OCI-M2 (cell line): Measurements from ENCODE around the gene SMIM32.

ENCODE experiments used
- DNase-seq: peaks from one replicate; lab custom pipeline; 2025; ENCODE audit not compliant: unreplicated experiment; lab: John Stamatoyannopoulos, UW

Gene SMIM32

DNA sequence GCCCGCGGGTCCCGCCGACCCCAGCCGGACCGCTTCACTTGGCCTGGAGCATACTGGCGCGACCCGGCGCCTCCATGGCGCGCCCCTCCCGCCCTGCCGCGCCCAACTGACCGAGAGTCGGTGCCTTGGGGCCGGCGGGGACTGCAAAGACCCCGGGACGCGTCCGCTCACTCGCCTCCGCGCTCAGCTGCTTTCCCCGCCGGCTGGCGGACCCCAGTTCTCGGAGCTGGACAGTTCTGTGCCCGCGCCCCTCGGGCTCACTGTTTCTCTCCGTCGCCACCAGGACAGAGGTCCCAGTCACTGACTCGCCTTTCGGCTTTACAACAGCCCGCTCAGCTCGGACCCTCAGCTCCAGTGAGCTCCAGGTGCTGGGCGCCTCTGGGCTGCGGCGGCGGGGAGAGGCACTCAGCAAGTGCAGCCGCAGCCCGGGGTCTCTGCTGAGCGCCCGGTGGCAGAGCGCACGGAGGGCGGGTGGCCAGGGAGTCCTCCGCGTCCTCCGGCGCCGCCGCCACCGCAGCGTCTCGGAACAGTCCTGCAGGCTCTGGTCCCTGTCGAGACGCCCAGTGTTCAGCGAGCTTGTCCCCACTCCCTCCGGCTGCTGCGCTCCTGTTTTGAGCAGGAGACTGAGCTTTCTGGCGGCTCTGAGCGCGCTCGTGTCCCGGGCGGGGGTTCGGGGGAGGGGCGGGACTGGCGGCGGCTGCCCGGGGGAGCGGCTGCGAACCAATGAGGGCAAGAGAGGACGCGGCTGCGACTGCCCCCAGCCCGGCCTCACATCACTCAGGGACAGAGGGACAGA, at the start of gene SMIM32:
Gene SMIM32, minus strand, starts transcription at position 637 of the 796 bp plus-strand sequence. CDS start 638 bp downstream, outside the sequence.
- DNase-seq = no peak

DNA sequence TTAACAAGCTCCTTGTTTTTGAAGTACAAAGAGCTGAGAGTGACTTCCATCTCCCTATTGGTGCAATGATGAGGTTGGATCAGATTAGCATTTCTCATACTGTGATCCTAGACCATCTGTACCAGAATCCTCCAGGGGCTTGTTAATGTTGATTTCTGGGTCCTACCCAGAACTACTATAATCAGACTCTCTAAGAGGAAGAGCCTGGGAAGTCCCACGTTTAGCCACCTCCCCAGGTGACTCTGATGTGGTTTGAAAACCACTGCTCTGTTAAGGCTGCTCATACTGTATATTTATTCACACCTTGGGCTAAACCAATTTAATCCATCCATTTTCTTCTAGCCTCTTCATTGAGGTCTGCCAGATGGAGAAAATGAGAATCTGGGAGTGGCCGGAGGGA, 49.6 kb upstream of the SMIM32 start:
- DNase-seq = no peak

DNA sequence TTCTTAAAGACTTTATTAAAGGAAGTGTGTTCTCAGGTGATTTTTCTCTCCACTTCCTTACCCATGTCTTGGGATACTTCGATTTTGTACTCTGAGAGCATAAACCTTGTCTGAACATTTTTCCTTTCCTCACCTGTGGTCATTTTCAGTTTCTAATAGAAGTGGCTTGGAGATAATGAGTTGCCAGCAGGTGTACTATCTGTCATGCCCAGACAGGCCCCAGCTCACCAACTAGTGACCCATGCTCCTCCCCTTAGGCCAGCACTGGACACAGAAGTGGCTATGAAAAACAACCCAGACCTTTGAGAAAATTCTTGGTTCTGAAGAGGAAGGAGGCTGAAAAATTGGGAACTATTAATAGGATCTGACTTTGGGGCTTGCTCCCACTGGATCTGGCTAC, 49.2 kb upstream of the SMIM32 start:
- no peak for DNase-seq

DNA sequence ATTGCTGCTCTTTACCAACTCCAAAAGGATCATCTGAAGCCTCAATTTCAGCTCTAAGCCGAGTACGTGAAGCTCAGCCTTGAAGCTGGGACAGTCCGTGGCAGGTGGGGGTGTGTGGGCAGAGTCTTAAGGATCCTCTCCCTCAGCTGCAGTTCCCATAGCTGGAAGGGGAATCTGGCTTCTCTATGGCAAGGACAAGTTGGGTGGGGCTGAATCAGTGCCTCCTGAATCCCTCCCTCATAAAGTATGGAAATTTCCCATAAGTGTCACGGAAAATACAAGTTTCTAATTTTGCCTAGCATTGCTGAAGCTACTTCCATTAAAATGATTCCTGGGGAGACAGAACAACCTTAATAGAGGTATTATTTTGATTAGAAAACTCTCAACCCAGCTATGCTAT, 47.9 kb upstream of the SMIM32 start:
- DNase-seq = no peak

DNA sequence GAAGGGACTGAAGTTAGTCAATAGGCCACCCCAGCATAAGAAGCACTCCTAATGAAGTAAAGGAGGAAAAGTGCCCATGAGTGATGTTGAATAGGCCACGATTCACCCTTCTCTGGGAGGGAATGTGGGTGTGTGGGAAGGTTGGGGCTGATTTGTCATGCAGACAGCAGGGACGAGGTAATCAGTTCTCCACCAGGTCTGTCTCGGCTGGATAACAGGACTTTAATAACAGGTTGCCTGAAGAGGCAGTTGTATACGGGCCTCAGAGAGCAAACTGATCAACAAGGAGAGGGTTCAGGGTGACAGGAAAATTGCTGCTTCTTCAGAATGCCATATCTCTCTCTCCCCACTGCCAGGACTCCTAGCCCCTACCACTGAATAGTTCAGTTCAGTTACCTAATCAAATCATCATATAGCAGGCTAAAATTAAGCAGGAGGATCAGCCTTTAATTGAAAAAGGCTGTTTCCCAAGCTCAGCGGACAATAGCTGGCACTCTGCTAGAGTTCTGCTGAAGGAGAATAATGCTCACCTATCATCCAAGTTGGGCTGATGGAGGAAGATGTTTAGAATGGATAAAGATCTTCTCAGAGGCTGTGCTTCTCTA, 43.6 kb upstream of the SMIM32 start:
- no peak for DNase-seq

DNA sequence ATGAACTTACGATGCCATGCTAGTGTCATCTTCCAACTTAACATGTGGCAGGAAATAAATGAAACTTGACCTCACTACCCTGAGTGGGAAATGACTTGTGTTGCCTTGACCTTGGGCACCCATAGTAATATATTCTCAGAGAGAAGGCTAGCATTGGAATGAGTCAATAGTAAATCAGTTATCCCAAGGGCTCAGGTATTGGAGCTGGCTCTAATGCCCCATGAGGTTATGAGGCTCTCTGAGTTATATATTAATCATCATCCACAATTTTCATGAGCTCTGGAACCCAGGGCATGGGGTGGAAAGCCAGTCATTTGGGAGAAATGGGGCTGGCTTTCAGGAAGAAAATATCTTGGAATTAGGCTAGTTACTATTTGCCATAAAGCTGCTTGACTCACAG, 42.4 kb upstream of the SMIM32 start:
- no peak for DNase-seq

DNA sequence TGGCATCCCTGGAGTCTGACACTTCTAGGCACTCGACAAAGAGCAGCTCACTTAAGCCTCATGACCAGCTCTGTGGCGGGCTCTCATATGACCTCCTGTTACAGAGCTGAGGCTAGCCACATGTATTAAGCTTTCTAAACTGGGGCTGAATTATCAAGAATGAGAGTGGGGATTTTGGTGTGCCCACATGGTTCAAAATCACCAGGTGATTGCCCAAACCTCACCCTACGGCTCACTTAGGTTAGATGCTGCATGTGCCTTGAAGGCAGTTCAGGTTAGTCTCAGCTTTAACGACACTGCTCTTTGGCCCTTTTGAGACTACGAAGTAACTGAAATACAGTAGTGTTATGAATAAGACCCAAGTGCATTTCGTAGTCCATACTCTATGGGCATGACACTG, 39.4 kb upstream of the SMIM32 start:
- no peak for DNase-seq

DNA sequence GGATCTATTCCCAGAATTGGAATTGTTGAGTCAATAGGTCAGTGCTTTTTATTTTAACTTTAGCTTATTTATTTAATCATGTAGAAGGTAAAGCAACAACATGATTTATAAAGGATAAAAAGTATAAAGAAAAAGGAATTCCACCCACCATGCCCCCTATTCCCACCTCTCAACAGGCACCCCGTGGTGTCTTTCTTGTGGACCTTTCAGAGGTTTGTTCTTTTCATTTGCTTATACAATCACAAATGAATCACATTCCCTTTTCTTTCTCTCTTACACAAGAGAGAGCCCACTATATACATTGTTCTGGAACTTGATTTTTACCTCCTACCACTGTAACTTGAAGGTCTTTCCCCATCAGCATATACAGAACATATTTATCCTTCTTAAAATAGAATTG, 37.2 kb upstream of the SMIM32 start:
- DNase-seq = no peak

DNA sequence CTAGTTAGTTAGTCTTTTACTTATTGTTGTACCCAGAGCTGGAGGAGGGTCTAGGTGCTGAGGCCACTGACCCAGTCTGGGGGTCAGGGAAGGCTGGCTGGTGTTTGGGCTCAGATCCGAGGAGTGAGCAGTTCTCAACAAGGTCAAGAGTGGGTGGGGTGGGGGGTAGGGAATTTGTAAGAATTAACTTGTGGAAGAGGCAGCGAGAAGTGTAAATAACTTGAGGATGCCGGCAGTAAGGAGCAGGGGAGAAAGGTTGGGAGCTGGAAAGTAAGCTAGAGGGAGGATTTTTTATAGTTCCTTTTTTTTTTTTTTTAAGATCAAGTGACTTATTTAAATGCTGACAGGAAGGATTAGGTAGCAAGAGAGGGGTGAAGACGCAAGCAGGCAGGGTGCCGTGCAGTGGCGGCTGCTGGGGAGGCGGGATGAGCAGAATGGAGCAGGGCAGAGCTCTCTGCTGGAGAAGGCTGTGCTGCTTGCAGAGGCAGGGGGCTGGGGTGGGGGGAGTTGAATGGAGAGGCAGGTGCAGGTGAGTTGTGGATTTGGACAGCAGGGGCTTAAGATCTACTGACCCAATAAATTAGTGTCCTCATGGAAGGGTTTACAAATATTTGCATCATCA, 35.3 kb upstream of the SMIM32 start:
- no peak for DNase-seq

DNA sequence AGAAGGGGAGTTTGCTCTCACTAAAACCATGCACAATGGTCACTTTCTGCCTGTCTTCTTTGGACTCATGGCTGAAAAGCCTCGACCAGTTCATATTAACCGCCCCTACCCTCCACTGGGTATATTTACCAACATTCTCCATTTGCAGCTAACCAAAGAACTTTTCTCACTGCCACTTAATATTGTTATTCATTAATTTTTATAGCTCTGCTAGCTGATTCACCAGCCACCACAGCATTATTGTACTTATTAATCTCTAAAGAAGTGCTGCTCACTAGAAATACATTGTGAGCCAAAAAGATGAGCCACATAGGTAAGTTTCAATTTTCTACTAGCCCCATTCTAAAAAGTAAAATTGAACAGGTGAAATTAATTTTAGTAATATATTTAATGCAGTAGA, 33.4 kb upstream of the SMIM32 start:
- no peak for DNase-seq

DNA sequence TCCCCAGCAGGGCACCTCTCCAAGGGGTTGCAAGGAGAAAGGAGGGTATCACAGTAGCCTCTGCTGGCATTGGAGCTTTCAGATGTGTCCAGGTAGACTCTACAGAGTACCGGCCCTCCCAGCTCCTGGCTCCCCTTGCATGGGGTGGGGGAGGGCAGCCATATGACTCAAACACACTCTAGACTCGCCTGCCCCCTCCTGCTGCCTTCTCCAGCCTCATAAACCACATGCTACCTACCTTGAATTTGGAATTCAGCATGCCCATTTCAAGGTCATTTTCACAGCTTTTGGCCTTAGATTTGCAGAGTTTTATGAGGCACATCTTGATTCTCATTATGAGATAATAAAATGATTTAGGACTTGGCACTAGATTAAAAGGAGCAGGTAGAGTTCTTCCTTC, 32.8 kb upstream of the SMIM32 start:
- no peak for DNase-seq

DNA sequence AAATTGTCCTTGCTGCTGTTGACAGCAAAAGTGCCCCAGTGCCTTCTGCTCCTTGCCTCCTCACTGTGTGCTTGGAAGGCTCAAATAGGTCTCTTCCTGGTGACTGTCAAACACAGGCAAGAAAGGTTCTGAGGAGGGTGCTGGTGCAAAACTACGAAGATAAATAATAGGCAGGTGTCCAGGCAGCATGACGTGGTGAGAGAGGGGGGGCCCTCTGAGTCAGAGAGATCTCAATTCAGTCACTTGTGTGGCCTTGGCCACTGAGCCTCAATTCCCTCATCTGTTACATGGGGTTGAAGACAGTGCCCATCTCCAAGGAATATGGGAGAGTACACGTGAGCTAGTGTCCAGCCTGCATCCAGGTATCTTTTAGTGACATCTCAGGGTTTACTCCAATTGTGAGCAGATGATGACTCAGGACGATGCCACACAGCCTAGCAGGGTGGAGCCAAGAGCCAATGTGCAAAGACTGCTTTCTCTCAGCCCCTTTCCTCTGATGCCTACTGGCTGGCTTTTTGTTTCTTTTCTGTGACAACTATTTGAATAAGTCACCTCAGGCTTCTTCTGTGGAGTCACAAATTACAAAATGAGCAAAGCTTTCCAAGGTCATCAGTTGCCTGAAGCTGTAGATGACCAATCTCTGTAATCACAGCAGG, 29.7 kb upstream of the SMIM32 start:
- DNase-seq = no peak

DNA sequence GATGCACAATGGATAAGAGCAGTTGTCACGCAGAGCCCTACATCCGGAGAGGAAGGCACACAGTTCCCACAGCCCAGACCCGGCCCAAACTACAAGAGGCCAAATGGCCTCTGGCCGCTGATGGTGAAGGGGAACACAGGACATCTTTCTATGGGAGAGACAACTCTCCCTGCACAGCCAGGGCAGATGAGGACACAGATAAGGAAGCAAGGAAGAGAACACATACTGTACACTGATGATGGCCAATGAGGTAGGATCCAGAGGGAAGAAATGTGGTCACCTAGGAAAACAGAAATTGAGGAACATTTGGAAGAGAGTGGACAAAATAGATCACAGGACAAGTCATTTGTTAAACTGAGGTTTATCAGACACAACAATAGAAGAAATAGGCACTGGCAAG, 28.4 kb upstream of the SMIM32 start:
- DNase-seq = no peak

DNA sequence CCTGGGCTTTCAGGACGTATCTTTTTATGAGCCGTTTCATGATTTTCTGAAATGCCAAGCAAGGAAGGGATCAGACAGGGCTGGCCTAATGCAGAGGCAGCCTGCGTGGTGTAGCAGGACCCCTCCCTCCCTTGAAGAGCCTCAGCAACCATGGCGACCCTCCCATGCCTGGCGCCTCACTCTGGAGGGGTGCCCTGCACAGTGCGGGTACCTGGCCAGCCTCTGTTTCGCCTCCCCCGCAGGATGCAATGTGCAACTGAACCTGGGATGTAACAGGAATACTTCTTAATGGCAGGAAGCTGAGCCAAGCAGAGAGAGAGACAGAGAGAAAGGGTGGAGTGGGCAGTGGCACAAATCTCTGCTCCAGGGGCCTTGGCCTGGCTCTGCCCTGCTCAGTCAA, 23.3 kb upstream of the SMIM32 start:
- DNase-seq = no peak

DNA sequence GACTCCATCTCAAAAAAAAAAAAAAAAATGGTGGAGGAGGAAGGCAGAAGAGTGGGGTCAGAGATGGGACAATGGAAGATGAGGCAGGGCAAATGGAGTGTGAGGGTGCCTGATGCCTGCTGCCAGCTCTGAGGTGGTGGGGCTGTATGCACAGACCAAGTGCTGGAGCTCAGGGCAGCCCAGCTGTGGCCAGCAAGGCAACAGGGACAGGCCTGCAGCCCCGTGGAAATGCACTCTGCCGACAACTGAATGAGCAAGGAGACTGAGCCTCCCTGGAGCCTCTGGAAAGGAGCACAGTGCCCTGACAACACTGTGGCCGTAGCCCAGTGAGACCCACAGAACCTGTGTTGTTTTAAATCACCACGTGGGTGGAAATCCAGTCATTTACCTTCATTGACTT, 22.9 kb upstream of the SMIM32 start:
- DNase-seq = no peak

DNA sequence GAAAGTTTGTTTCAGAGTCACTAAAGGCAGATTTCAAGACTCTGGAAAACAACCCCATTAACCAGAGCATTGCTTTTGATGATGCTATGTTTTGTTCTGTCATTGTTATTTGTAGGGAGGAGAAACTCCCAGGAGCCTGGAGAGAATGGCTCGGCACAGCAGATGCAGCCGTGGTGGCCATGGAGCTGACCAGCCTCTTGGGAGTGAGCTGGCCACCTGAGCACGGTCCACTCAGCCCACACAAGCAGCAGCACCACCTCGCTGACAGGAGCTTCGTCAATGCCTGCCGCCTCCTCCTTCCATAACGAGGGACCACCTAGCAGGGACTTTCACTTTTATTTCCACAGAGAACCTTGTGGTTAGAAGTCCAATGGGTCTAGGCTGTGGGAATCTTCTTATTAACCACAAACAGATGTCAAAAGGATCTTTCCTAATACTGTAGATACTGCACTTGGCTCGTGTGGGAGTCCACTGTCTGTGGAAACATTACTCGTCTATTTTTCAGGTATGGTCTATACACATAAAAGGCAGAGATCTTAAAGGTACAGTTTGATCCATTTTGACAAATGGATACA, 21.0 kb upstream of the SMIM32 start:
- DNase-seq = no peak

DNA sequence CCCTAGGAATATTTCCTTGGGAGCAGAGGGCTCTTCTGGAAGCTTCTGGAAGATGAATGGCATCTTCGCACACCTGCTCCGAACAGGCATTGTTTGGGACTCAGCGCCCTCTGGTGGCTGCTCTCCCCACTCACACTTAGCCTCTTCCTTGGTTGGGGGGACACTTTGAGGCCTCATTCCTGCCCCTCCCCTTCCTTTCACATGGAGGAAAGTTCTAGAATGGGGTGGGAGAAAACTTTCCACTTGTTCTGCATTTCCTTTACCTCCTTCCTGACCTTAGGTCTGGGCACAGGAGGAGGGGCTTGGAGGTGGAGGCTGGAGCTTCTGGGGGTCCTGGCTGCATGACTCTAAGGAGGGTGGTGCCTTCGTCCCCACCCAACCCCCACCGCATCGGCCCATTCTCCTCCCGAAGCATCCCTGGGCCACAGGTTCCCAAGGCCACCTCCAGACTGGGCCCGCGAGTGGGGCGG, 19.3 kb upstream of the SMIM32 start:
- DNase-seq = no peak

DNA sequence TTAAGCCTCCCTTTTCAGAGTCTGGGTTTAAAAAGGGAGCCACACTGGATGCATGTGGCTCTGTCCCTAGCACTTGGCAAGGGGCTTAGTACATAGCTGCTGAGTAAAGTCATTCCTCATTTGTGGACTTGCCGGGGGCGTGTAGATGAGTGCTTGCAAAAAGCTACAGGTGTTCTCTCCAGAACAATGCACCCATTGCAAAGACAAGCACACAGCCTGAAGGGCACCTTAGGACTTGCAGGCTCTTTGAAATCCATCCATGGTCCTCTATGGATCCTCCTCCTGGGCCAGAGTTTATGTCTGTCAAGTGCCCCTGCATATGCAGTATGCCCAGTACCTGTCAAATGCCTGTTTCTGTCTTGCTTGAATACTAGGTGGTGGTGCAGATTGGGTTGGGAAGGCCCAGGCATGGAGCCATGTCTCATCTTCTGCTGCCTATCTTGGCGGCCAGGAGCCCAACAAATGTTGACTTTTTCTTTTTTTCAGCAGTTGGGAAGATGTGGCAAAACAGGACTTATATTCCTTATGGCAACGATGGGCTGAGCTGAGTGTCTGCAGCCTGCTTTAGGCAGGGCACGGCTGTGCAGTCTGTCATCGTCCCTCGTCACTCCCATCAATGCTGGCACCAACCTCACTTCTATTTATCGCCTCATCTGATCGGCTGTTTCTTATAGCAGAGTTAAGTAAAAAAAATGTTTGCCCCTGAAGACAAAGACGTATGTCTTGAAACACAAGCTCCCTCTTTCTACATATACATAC, 18.5 kb upstream of the SMIM32 start:
- no peak for DNase-seq

DNA sequence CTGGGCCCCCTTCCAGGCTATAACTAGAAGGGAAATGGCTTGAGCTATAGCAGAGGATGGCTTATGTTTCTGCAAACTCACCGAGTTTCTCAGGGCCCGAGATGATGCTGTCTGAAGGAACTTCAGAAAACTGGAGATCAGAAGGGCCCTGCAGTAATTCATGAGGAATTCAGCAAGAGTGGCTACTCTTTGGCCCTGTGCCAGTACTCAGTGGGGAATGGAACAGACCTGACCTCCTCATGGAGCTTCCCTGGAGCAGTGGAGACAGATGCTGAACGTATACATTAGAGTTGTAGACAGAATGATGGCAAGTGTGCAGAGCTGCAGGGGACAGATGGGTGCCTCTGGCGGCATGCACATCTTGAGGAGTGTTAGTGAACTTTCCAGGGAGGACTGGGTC, 17.3 kb upstream of the SMIM32 start:
- no peak for DNase-seq

DNA sequence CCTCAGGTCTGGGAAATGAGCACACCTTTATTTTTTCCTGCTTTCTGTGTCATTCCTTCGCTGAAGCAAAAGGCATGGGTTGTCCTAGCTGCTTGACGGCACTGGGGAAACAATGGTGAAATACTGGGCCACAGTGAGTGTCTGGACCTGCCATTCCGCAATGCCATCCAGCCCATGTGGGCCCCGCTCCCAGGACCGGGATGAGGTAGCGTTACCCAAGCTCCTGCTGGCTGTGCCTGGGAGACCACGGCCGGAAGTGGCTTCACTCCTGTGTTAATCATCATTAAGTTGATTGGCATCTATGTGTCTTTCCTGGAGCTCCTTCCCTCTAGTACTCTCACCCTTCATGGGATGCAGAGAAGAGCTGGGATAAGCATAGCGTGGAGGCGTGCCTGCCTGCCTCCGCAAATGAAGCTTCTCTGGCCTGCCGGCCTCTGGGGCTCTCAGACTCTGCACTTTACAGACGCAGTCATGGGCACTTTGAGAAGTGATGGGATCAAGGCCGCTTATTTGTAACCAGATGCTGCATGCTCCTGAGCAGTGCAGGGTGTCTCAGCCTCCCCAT, 16.5 kb upstream of the SMIM32 start:
- no peak for DNase-seq
